ENCODE data around the gene FUOM. TPM values are rescaled to one million over a fixed set of nuclear protein-coding genes. Genes with fewer than 3 reads are reported as not detected.

The FUOM gene
- polyA plus RNA-seq, 3 donors, result 29.8 to 56.8 (median 39.0) TPM

DNA sequence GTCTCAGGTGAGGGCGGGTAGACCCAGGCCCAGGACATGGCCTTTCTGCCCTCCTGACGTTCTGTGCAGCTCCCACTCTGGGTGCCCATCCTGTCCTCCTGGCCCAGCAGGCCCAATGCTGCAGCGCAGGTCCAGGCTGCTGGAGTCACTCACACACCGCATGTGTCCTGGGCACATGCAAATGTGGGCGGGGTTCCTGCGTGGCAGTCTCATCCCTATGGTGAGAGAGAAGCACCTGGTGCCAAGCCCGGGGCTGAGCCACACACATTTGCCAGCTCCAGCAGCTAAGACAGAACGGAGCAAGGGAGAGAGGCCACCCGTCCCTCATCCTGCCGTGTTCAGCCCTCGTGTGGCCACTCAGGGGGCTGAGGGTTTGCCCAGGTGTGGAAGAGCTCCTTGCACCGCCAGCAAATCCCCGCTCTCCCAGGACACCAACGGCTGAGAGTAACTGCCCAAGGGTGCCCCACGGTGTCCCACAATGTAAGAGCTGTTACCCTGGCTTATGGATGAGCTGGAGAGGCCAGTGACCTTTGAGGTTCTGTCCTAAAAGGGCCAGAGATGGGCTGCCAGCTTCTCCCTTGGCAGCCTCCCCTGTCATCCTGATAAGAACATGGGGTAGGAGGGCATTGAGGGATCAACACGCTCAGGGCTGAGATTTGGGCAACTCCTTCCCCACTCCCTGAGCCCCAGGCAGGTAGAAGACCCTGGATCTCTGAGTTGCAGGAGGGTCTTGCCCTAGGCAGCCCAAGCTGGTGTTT is 4.4 kb downstream of the FUOM start:
- intact Hi-C loops (cut with micrococcal nuclease), result no loop called here
- Mint-ChIP-seq H3K27me3 (ENCODE audit: low read depth in 3 of 3) (peaks cover 3 to 17% (median 4%) of the 10 kb centered on the region in 3 donors), H3K27ac (no peak overlapping the region), H3K36me3 (peaks cover 2 to 5% of the 10 kb centered on the region in 2 donors), H3K4me1 (peaks cover 12% of the 10 kb centered on the region), H3K9me3 (no peaks in the 10 kb centered on the region), H3K4me3 (no peak overlapping the region)
- H3K79me2 ChIP-seq (ENCODE audit: insufficient read depth, low read length), result peaks cover 3% of the 10 kb centered on the region
- H3K9ac ChIP-seq (ENCODE audit: insufficient read depth, low read length, poor library complexity, severe bottlenecking), result no peak overlapping the region
- no peak for DNase-seq
- no peak overlapping the region for H2AFZ ChIP-seq (ENCODE audit: insufficient read depth, low read depth, low read length, poor library complexity, severe bottlenecking)
- no peak overlapping the region for H3K4me3 ChIP-seq (replicated peaks in 1 of 3; ENCODE audit: low read depth in 2 of 3, low read length in 3 of 3)
- H4K20me1 ChIP-seq (ENCODE audit: insufficient read depth, low read length), result peaks cover 30% of the 10 kb centered on the region
- no peak overlapping the region for H3K27ac ChIP-seq (ENCODE audit: low read depth in 1 of 2, low read length in 2 of 2)
- H3K27me3 ChIP-seq (ENCODE audit: control insufficient read depth in 2 of 2, insufficient read depth in 2 of 2, low read length in 2 of 2), result no peaks in the 10 kb centered on the region
- TF ChIP-seq, protein P1, sequence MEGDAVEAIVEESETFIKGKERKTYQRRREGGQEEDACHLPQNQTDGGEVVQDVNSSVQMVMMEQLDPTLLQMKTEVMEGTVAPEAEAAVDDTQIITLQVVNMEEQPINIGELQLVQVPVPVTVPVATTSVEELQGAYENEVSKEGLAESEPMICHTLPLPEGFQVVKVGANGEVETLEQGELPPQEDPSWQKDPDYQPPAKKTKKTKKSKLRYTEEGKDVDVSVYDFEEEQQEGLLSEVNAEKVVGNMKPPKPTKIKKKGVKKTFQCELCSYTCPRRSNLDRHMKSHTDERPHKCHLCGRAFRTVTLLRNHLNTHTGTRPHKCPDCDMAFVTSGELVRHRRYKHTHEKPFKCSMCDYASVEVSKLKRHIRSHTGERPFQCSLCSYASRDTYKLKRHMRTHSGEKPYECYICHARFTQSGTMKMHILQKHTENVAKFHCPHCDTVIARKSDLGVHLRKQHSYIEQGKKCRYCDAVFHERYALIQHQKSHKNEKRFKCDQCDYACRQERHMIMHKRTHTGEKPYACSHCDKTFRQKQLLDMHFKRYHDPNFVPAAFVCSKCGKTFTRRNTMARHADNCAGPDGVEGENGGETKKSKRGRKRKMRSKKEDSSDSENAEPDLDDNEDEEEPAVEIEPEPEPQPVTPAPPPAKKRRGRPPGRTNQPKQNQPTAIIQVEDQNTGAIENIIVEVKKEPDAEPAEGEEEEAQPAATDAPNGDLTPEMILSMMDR (IDR thresholded peaks at IDR 0.05), result no peak
- H3K9me3 ChIP-seq (replicated peaks in 1 of 2; ENCODE audit: control insufficient read depth in 1 of 2, insufficient read depth in 1 of 2, low read length in 2 of 2), result no peaks in the 10 kb centered on the region
- H3K36me3 ChIP-seq (replicated peaks in 1 of 2; ENCODE audit: control insufficient read depth in 1 of 2, insufficient read depth in 2 of 2, low read length in 2 of 2), result peaks cover 0 to 7% of the 10 kb centered on the region in 2 donors
- H3K4me1 ChIP-seq (ENCODE audit: control insufficient read depth in 1 of 2, insufficient read depth in 2 of 2, low read length in 2 of 2), result peaks cover 11 to 20% of the 10 kb centered on the region in 2 donors
- H3K4me2 ChIP-seq (replicated peaks; ENCODE audit: extremely low read depth, low read length, poor library complexity, severe bottlenecking), result no peak overlapping the region
- WGBS (ENCODE audit: insufficient coverage), result 88% methylated on average over 14 of the region's 16 CpGs

DNA sequence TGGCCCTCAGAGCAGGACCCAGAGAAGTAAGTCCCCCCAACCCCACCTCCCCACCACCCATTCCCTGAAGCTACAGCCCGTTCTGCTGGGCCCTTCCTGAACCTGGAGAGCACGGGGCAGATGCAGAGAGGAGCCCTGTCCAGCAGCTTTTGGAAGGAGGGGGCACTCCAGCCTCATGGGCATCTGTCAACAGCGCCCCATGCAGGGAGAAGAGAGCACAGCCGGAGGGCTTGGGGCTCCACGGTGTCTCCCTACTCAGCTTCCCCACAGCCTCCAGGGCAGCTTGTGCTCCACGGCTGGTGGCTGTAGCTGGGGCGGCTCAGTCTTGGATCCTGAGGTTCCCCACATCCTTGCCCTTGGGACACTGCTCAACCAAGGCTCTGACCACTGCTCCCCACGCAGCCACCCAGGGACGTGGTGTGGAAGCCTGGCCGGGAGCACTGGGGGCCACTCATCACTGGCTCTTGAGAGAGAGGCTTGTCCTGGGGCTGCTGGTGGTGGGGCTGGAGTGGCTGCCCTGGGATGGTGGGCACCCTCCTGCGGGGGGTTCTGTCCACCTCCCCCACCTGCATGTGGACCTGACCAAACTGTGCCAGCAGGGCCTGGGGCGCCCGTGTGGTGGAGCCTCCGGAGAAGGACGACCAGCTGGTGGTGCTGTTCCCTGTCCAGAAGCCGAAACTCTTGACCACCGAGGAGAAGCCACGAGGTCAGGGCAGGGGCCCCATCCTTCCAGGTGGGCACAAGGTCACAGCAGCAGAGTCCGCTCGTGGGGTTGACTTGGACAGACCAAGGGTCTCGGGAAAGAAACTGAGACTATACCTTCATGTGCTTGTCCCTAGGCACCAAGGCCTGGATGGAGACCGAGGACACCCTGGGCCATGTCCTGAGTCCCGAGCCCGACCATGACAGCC is 6.2 kb downstream of the FUOM start:
- Mint-ChIP-seq H3K4me3 (no peak overlapping the region), H3K27me3 (ENCODE audit: low read depth in 3 of 3) (peaks cover 4 to 26% (median 12%) of the 10 kb centered on the region in 3 donors), H3K4me1 (peaks cover 7% of the 10 kb centered on the region), H3K36me3 (peaks cover 2 to 5% of the 10 kb centered on the region in 2 donors), H3K9me3 (no peaks in the 10 kb centered on the region), H3K27ac (no peak overlapping the region)
- H3K4me3 ChIP-seq (replicated peaks in 1 of 3; ENCODE audit: low read depth in 2 of 3, low read length in 3 of 3), result no peak overlapping the region
- TF ChIP-seq, protein P1 (IDR thresholded peaks at IDR 0.05), result no peak
- peaks cover 27% of the 10 kb centered on the region for H4K20me1 ChIP-seq (ENCODE audit: insufficient read depth, low read length)
- no peaks in the 10 kb centered on the region for H3K9me3 ChIP-seq (replicated peaks in 1 of 2; ENCODE audit: control insufficient read depth in 1 of 2, insufficient read depth in 1 of 2, low read length in 2 of 2)
- no peaks in the 10 kb centered on the region for H3K27me3 ChIP-seq (ENCODE audit: control insufficient read depth in 2 of 2, insufficient read depth in 2 of 2, low read length in 2 of 2)
- WGBS (ENCODE audit: insufficient coverage), result 76% methylated on average over 19 of the region's 24 CpGs
- H3K79me2 ChIP-seq (ENCODE audit: insufficient read depth, low read length), result peaks cover 3% of the 10 kb centered on the region
- H3K27ac ChIP-seq (ENCODE audit: low read depth in 1 of 2, low read length in 2 of 2), result no peak overlapping the region
- peaks cover 4 to 9% of the 10 kb centered on the region in 2 donors for H3K4me1 ChIP-seq (ENCODE audit: control insufficient read depth in 1 of 2, insufficient read depth in 2 of 2, low read length in 2 of 2)
- intact Hi-C loops (cut with micrococcal nuclease), result no loop called here
- DNase-seq, result no peak
- H3K4me2 ChIP-seq (replicated peaks; ENCODE audit: extremely low read depth, low read length, poor library complexity, severe bottlenecking), result no peak overlapping the region
- H3K36me3 ChIP-seq (replicated peaks in 1 of 2; ENCODE audit: control insufficient read depth in 1 of 2, insufficient read depth in 2 of 2, low read length in 2 of 2), result peaks cover 0 to 7% of the 10 kb centered on the region in 2 donors
- H3K9ac ChIP-seq (ENCODE audit: insufficient read depth, low read length, poor library complexity, severe bottlenecking), result no peak overlapping the region
- H2AFZ ChIP-seq (ENCODE audit: insufficient read depth, low read depth, low read length, poor library complexity, severe bottlenecking), result no peak overlapping the region
